H9 (cell line): Measurements from ENCODE around the gene CC2D1A. TPM values are rescaled to one million over a fixed set of nuclear protein-coding genes. Genes with fewer than 3 reads are reported as not detected.
"Not testable (repeated sequence)": the region's sequence is repeated elsewhere in the genome, so short reads cannot be mapped to it uniquely, and the experiment has no call there.

Source experiments
- DNase-seq: peaks from one replicate; pipeline ENCODE4 v3.0.0-alpha.2; 2017
- H2AFZ ChIP-seq: one replicate; pipeline ENCODE4 v1.6.1; 2013; ENCODE audit warnings: mild to moderate bottlenecking, low read length, control low read depth, moderate library complexity
- H2AK5ac ChIP-seq: 2 replicates; pipeline ENCODE4 v1.6.1; 2013; ENCODE audit warnings: low read length, control low read depth, mixed read lengths; ENCODE audit not compliant: insufficient read length
- H2BK120ac ChIP-seq: one replicate; pipeline ENCODE4 v1.6.1; 2013; ENCODE audit warnings: low read depth, mild to moderate bottlenecking, low read length, control low read depth, inconsistent platforms; ENCODE audit not compliant: poor library complexity, severe bottlenecking
- H2BK12ac ChIP-seq: 2 replicates; pipeline ENCODE4 v1.6.1; 2013; ENCODE audit warnings: low read length, control low read depth, mixed read lengths, low read depth; ENCODE audit not compliant: insufficient read length
- H2BK15ac ChIP-seq: 2 replicates; pipeline ENCODE4 v1.6.1; 2013; ENCODE audit warnings: low read depth, low read length, control low read depth
- H2BK20ac ChIP-seq: one replicate; pipeline ENCODE4 v1.6.1; 2013; ENCODE audit warnings: low read depth, mild to moderate bottlenecking, low read length, control low read depth, inconsistent platforms; ENCODE audit not compliant: poor library complexity, severe bottlenecking
- H2BK5ac ChIP-seq: 2 replicates; pipeline ENCODE4 v1.6.1; 2013; ENCODE audit warnings: low read length, control low read depth, mixed read lengths; ENCODE audit not compliant: insufficient read length
- H3K14ac ChIP-seq: 2 replicates; pipeline ENCODE4 v1.6.1; 2013; ENCODE audit warnings: low read length, control low read depth; ENCODE audit not compliant: insufficient read depth
- H3K18ac ChIP-seq: 2 replicates; pipeline ENCODE4 v1.6.1; 2013; ENCODE audit warnings: low read depth, mild to moderate bottlenecking, mixed read lengths, low read length, control low read depth; ENCODE audit not compliant: insufficient read length
- H3K23ac ChIP-seq: 2 replicates; pipeline ENCODE4 v1.6.1; 2013; ENCODE audit warnings: low read length, control low read depth, mixed read lengths, low read depth; ENCODE audit not compliant: insufficient read length
- H3K23me2 ChIP-seq: 2 replicates; pipeline ENCODE4 v1.6.1; 2013; ENCODE audit warnings: low read depth, mild to moderate bottlenecking, mixed read lengths, low read length, control low read depth; ENCODE audit not compliant: insufficient read length, poor library complexity, severe bottlenecking
- H3K27ac ChIP-seq: 2 replicates; pipeline ENCODE4 v1.5.1; 2013; ENCODE audit warnings: low read length, control low read depth, mixed read lengths, low read depth; ENCODE audit not compliant: insufficient read length
- H3K27me3 ChIP-seq: 2 replicates; pipeline ENCODE4 v1.6.1; 2013; ENCODE audit warnings: low read length, control low read depth, inconsistent platforms; ENCODE audit not compliant: insufficient read depth
- H3K4ac ChIP-seq: 2 replicates; pipeline ENCODE4 v1.6.1; 2013; ENCODE audit warnings: low read depth, mild to moderate bottlenecking, control low read depth, inconsistent platforms, low read length, moderate library complexity
- H3K4me1 ChIP-seq: 2 replicates; pipeline ENCODE4 v1.6.1; 2013; ENCODE audit warnings: low read length, control low read depth, inconsistent platforms; ENCODE audit not compliant: insufficient read depth
- H3K4me2 ChIP-seq: 2 replicates; pipeline ENCODE4 v1.6.1; 2013; ENCODE audit warnings: low read length, control low read depth, mixed read lengths; ENCODE audit not compliant: insufficient read length, insufficient read depth
- H3K56ac ChIP-seq: 2 replicates; pipeline ENCODE4 v1.6.1; 2013; ENCODE audit warnings: low read depth, mild to moderate bottlenecking, mixed read lengths, low read length, control low read depth; ENCODE audit not compliant: insufficient read length
- H3K79me1 ChIP-seq: 2 replicates; pipeline ENCODE4 v1.6.1; 2013; ENCODE audit warnings: low read depth, mild to moderate bottlenecking, moderate library complexity, low read length, control low read depth, inconsistent platforms; ENCODE audit not compliant: insufficient read depth, poor library complexity, severe bottlenecking
- H3K79me2 ChIP-seq: 2 replicates; pipeline ENCODE4 v1.6.1; 2013; ENCODE audit warnings: low read length, control low read depth, inconsistent platforms; ENCODE audit not compliant: insufficient read depth
- H3K9ac ChIP-seq: 2 replicates; pipeline ENCODE4 v1.6.1; 2013; ENCODE audit warnings: low read length, control low read depth, mixed read lengths; ENCODE audit not compliant: insufficient read length; ENCODE audit errors: extremely low read depth
- H3K9me3 ChIP-seq: one replicate; pipeline ENCODE4 v1.6.1; 2013; ENCODE audit warnings: low read depth, low read length, inconsistent platforms; ENCODE audit not compliant: control insufficient read depth
- H3T11ph ChIP-seq: one replicate; pipeline ENCODE4 v1.6.1; 2013; ENCODE audit warnings: mild to moderate bottlenecking, low read length, control low read depth, inconsistent platforms
- H4K20me1 ChIP-seq: one replicate; pipeline ENCODE4 v1.6.1; 2013; ENCODE audit not compliant: control insufficient read depth, insufficient read length, insufficient read depth
- H4K5ac ChIP-seq: 2 replicates; pipeline ENCODE4 v1.6.1; 2013; ENCODE audit warnings: low read depth, mild to moderate bottlenecking, mixed read lengths, low read length, control low read depth; ENCODE audit not compliant: insufficient read length
- H4K8ac ChIP-seq: replicated peaks from 2 replicates; pipeline ENCODE4 v1.6.1; 2013; ENCODE audit warnings: low read length, control low read depth, mixed read lengths, low read depth; ENCODE audit not compliant: insufficient read length
- H4K91ac ChIP-seq: 2 replicates; pipeline ENCODE4 v1.6.1; 2013; ENCODE audit warnings: low read depth, mild to moderate bottlenecking, moderate library complexity, mixed read lengths, low read length, control low read depth; ENCODE audit not compliant: insufficient read length
- H3K27ac Mint-ChIP-seq, 3 experiments: 2 replicates in 2 of 3; 3 replicates in 1 of 3; pipeline ENCODE4 v1.8.0; 2020 to 2021; ENCODE audit warnings: mixed read lengths in 3 of 3, mild to moderate bottlenecking in 1 of 3, moderate library complexity in 1 of 3
- H3K27me3 Mint-ChIP-seq: 2 replicates; pipeline ENCODE4 v1.8.0; 2021; ENCODE audit warnings: low read depth, mild to moderate bottlenecking, moderate library complexity, mixed read lengths
- H3K36me3 Mint-ChIP-seq, 3 experiments: 2 replicates in 2 of 3; 3 replicates in 1 of 3; pipeline ENCODE4 v1.8.0; 2020 to 2021; ENCODE audit warnings: low read depth in 3 of 3, mixed read lengths in 3 of 3; ENCODE audit not compliant: insufficient read depth in 1 of 3
- H3K4me1 Mint-ChIP-seq, 2 experiments: 2 replicates each; pipeline ENCODE4 v1.8.0; 2020; ENCODE audit warnings: mixed read lengths in 2 of 2
- H3K4me3 Mint-ChIP-seq, 2 experiments: 2 replicates in 1 of 2; 3 replicates in 1 of 2; pipeline ENCODE4 v1.8.0; 2020 to 2021; ENCODE audit warnings: mild to moderate bottlenecking in 2 of 2, mixed read lengths in 2 of 2, moderate library complexity in 1 of 2
- H3K9me3 Mint-ChIP-seq, 2 experiments: 2 replicates in 1 of 2; 3 replicates in 1 of 2; pipeline ENCODE4 v1.8.0; 2020; ENCODE audit warnings: mild to moderate bottlenecking in 2 of 2, mixed read lengths in 2 of 2, moderate library complexity in 1 of 2
- WGBS: extraction: QIAGEN DNeasy Blood & Tissue Kit; methylation state at CpG from one replicate; pipeline ENCODE4 v1.1.7; 2013; ENCODE audit warnings: missing lambda C conversion rate, low lambda C conversion rate, mixed read lengths; ENCODE audit not compliant: insufficient read length; ENCODE audit errors: extremely low coverage; 5-methylcytosine and 5-hydroxymethylcytosine counted together
- total RNA-seq: library from RNA; stranded (reverse); gene quantifications from 2 replicates; pipeline ENCODE4 v1.2.1, GENCODE V29; 2021
- TF ChIP-seq, protein P1 (sequence below): fragments of 200-600 bp; sonication (generic); conservative IDR thresholded peaks from 3 replicates; pipeline ENCODE4 v1.8.0; 2021; ENCODE audit warnings: antibody characterized with exemption, mild to moderate bottlenecking

Gene CC2D1A
- total RNA-seq, 1 experiment from 2014 or later = 48.5 TPM

DNA sequence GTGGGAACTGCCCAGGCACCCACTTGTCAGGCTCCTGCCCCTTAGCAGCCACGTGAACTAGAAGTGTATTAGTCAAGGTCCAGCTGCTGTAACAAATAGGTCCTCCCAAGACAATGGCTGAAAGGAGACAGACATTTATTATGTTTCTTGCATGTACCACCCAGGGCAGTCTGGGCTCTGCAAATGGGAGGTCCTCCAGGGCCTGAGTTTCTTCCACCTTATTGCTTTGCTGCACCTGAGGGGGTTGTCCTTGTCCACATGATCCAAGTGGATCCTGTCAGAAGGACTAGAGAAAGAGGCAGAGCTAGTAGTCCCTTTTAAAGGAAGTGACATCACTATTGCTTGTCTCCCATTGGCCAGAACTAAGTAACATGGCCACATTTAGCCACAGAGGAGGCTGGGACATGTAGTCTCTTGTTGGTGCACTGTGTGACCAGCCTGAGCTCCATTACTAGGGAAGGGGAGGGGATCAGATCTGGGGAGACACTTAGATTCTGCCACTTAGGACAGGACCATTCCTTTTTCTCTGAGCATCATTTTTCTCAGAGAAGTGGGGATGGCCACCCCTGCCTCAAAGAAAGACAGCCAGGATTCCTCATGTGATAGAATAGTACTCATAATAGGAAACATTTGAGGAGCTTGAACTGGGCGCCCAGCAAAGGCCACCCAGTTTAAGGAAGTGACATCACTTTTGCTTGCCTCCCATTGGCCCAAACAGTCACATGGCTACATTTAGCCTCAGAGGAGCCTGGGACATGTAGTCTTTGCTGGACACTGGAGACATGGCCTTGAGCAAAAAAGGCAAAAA is 15.1 kb downstream of the CC2D1A start:
- DNase-seq = peak; percentile 47
- H3T11ph ChIP-seq = no peak overlapping the region
- no peaks in the 10 kb centered on the region for H3K27me3 ChIP-seq
- peaks cover 6% of the 10 kb centered on the region for H3K9me3 ChIP-seq
- H2BK20ac ChIP-seq = no peak overlapping the region
- H3K4me1 Mint-ChIP-seq = no peaks in the 10 kb centered on the region
- H3K9ac ChIP-seq = no peak overlapping the region
- no peak overlapping the region for H3K23ac ChIP-seq
- no CpG with 5 or more reads among the region's 2 CpGs for WGBS
- H3K14ac ChIP-seq = no peak overlapping the region
- no peaks in the 10 kb centered on the region for H3K27me3 Mint-ChIP-seq
- H3K4me1 ChIP-seq = no peaks in the 10 kb centered on the region
- no peak overlapping the region for H2AK5ac ChIP-seq
- no peaks in the 10 kb centered on the region for H4K20me1 ChIP-seq
- H3K4ac ChIP-seq = no peak overlapping the region
- no peak overlapping the region for H4K5ac ChIP-seq
- no peak overlapping the region for H3K56ac ChIP-seq
- no peak overlapping the region for H3K27ac ChIP-seq
- no peak overlapping the region for H2BK120ac ChIP-seq
- H3K27ac Mint-ChIP-seq = peak overlapping the region in 2 of 3 experiments; percentile 28 to 49; a peak in 3 of 7 replicates
- H2AFZ ChIP-seq = no peak overlapping the region
- H3K9me3 Mint-ChIP-seq = peaks cover 8 to 12% of the 10 kb centered on the region in 2 experiments; a peak in 4 of 5 replicates
- H3K36me3 Mint-ChIP-seq = peaks cover 39 to 80% (median 62%) of the 10 kb centered on the region in 3 experiments
- no peak overlapping the region for H3K4me3 Mint-ChIP-seq
- no peak overlapping the region for H2BK12ac ChIP-seq
- H3K18ac ChIP-seq = no peak overlapping the region
- TF ChIP-seq, protein P1, sequence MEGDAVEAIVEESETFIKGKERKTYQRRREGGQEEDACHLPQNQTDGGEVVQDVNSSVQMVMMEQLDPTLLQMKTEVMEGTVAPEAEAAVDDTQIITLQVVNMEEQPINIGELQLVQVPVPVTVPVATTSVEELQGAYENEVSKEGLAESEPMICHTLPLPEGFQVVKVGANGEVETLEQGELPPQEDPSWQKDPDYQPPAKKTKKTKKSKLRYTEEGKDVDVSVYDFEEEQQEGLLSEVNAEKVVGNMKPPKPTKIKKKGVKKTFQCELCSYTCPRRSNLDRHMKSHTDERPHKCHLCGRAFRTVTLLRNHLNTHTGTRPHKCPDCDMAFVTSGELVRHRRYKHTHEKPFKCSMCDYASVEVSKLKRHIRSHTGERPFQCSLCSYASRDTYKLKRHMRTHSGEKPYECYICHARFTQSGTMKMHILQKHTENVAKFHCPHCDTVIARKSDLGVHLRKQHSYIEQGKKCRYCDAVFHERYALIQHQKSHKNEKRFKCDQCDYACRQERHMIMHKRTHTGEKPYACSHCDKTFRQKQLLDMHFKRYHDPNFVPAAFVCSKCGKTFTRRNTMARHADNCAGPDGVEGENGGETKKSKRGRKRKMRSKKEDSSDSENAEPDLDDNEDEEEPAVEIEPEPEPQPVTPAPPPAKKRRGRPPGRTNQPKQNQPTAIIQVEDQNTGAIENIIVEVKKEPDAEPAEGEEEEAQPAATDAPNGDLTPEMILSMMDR = no peak
- no peak overlapping the region for H4K91ac ChIP-seq
- H3K23me2 ChIP-seq = no peaks in the 10 kb centered on the region
- no peak overlapping the region for H3K4me2 ChIP-seq
- H3K79me2 ChIP-seq = no peaks in the 10 kb centered on the region
- H4K8ac ChIP-seq = no peak overlapping the region
- no peak overlapping the region for H2BK5ac ChIP-seq
- H3K79me1 ChIP-seq = no peaks in the 10 kb centered on the region
- H2BK15ac ChIP-seq = no peak overlapping the region

DNA sequence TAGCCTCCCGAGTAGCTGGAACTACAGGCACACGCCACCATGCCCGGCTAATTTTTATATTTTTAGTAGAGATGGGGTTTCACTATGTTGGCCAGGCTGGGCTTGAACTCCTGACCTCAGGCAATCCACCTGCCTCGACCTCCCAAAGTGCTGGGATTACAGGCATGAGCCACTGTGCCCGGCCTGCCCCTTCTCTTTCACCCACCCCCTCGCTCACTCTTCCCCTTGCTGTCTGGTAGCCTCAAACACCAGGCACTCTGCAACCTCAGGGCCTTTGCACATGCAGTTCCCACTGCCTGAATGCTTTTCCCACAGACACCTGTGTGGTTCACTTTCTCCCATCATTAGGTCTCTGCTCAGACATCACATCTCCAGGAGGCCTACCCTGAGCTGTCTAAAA is 16.1 kb downstream of the CC2D1A start:
- not testable (repeated sequence) for H2BK15ac ChIP-seq, H3T11ph ChIP-seq, H3K27me3 Mint-ChIP-seq, H3K79me2 ChIP-seq, H4K20me1 ChIP-seq, H3K23me2 ChIP-seq, H3K4ac ChIP-seq, H3K9me3 ChIP-seq, H3K18ac ChIP-seq, H2BK20ac ChIP-seq, H3K4me2 ChIP-seq, H2BK5ac ChIP-seq, H3K56ac ChIP-seq, H2BK12ac ChIP-seq, H2BK120ac ChIP-seq, H3K4me1 ChIP-seq, H3K9ac ChIP-seq, H2AK5ac ChIP-seq, H3K79me1 ChIP-seq, H3K27me3 ChIP-seq, DNase-seq, H4K8ac ChIP-seq, H4K91ac ChIP-seq, H3K27ac Mint-ChIP-seq, H3K4me3 Mint-ChIP-seq, H3K14ac ChIP-seq, H2AFZ ChIP-seq, H3K4me1 Mint-ChIP-seq, H4K5ac ChIP-seq, H3K27ac ChIP-seq, H3K23ac ChIP-seq
- Mint-ChIP-seq H3K36me3 (peaks cover 44 to 82% (median 71%) of the 10 kb centered on the region in 3 experiments), H3K9me3 (peaks cover 8 to 12% of the 10 kb centered on the region in 2 experiments; a peak in 4 of 5 replicates)
- no CpG with 5 or more reads among the region's 6 CpGs for WGBS
